Measurements from ENCODE around the gene USP17L20.
"Not testable (repeated sequence)": the region's sequence is repeated elsewhere in the genome, so short reads cannot be mapped to it uniquely, and the experiment has no call there.

USP17L20 gene, protein sequence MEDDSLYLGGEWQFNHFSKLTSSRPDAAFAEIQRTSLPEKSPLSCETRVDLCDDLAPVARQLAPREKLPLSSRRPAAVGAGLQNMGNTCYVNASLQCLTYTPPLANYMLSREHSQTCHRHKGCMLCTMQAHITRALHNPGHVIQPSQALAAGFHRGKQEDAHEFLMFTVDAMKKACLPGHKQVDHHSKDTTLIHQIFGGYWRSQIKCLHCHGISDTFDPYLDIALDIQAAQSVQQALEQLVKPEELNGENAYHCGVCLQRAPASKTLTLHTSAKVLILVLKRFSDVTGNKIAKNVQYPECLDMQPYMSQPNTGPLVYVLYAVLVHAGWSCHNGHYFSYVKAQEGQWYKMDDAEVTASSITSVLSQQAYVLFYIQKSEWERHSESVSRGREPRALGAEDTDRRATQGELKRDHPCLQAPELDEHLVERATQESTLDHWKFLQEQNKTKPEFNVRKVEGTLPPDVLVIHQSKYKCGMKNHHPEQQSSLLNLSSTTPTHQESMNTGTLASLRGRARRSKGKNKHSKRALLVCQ

DNA sequence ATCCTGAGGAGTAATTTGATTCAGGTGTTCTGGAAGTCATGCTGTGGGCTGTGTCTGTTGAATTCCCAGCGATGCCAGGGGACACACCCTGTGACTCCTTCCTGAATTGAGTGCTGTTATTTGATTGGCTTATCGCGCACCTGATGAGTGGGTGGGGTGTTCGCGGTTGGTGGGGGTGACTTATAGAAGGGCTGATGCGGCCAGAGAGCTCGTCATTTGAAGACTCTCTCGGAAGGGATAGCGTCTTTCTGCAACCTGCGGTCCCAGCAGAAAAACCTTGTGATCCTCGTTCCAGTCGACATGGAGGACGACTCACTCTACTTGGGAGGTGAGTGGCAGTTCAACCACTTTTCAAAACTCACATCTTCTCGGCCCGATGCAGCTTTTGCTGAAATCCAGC is at the start of gene USP17L20:
Gene USP17L20 (plus strand): TSS at position 301 of the 400 bp plus-strand sequence. CDS start 0 bp downstream, at position 301.
- not testable (repeated sequence) for DNase-seq

- DNase-seq, result not testable (repeated sequence)
Measured at GRCh38 chr4:9210357-9210756, 47.6 kb upstream of the USP17L20 start, which contains the start of gene USP17L10. Gene USP17L10, plus strand, starts transcription at chr4:9210657. Its CDS starts 0 bp downstream, at chr4:9210657.

DNA sequence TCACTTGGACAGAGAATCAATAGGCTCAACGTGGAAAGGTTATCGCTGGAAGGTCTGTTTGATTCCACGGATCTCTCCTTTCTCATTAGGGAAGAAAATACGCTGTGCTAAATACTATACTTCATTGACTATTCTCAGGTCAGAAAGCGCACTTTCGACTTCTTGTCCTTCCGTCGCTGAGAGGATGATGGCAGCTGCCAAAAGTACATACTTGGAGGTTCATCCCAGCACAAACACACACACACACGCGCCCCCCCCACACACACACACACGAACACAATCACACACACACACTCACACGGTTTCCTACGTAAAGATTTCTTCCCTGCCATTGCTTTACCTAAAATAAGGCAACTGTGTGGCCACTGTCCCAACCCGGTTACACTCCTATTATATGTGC is 43.2 kb upstream of the USP17L20 start:
- DNase-seq, result not testable (repeated sequence)

DNA sequence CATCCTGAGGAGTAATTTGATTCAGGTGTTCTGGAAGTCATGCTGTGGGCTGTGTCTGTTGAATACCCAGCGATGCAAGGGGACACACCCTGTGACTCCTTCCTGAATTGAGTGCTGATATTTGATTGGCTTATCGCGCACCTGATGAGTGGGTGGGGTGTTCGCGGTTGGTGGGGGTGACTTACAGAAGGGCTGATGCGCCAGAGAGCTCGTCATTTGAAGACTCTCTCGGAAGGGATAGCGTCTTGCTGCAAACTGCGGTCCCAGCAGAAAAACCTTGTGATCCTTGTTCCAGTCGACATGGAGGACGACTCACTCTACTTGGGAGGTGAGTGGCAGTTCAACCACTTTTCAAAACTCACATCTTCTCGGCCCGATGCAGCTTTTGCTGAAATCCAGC is 42.8 kb upstream of the USP17L20 start, which contains the start of gene USP17L11:
Gene USP17L11 (plus strand): TSS at position 301 of the 400 bp plus-strand sequence. CDS start 0 bp downstream, at position 301.
- not testable (repeated sequence) for DNase-seq

DNA sequence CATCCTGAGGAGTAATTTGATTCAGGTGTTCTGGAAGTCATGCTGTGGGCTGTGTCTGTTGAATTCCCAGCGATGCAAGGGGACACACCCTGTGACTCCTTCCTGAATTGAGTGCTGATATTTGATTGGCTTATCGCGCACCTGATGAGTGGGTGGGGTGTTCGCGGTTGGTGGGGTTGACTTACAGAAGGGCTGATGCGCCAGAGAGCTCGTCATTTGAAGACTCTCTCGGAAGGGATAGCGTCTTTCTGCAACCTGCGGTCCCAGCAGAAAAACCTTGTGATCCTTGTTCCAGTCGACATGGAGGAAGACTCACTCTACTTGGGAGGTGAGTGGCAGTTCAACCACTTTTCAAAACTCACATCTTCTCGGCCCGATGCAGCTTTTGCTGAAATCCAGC is 38.1 kb upstream of the USP17L20 start, which contains the start of gene USP17L12:
Gene USP17L12 (plus strand): TSS at position 301 of the 400 bp plus-strand sequence. CDS start 0 bp downstream, at position 301.
- DNase-seq, result not testable (repeated sequence)

DNA sequence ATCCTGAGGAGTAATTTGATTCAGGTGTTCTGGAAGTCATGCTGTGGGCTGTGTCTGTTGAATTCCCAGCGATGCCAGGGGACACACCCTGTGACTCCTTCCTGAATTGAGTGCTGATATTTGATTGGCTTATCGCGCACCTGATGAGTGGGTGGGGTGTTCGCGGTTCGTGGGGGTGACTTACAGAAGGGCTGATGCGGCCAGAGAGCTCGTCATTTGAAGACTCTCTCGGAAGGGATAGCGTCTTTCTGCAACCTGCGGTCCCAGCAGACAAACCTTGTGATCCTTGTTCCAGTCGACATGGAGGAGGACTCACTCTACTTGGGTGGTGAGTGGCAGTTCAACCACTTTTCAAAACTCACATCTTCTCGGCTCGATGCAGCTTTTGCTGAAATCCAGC is 33.3 kb upstream of the USP17L20 start, which contains the start of gene USP17L13:
Gene USP17L13 (plus strand): TSS at position 301 of the 400 bp plus-strand sequence. CDS start 0 bp downstream, at position 301.
- not testable (repeated sequence) for DNase-seq

GRCh38 chr4:9230249-9230648 is 27.7 kb upstream of the USP17L20 start:
- DNase-seq, result not testable (repeated sequence)

DNA sequence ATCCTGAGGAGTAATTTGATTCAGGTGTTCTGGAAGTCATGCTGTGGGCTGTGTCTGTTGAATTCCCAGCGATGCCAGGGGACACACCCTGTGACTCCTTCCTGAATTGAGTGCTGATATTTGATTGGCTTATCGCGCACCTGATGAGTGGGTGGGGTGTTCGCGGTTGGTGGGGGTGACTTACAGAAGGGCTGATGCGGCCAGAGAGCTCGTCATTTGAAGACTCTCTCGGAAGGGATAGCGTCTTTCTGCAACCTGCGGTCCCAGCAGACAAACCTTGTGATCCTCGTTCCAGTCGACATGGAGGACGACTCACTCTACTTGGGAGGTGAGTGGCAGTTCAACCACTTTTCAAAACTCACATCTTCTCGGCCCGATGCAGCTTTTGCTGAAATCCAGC is 23.8 kb upstream of the USP17L20 start, which contains the start of gene USP17L15:
Gene USP17L15 (plus strand): TSS at position 301 of the 400 bp plus-strand sequence. CDS start 0 bp downstream, at position 301.
- not testable (repeated sequence) for DNase-seq

DNA sequence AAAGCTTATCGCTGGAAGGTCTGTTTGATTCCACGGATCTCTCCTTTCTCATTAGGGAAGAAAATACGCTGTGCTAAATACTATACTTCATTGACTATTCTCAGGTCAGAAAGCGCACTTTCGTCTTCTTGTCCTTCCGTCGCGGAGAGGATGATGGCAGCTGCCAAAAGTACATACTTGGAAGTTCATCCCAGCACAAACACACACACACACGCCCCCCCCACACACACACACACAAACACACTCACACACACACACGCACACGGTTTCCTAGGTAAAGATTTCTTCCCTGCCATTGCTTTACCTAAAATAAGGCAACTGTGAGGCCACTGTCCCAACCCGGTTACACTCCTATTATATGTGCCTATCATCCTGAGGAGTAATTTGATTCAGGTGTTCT is 19.5 kb upstream of the USP17L20 start:
- DNase-seq, result not testable (repeated sequence)

DNA sequence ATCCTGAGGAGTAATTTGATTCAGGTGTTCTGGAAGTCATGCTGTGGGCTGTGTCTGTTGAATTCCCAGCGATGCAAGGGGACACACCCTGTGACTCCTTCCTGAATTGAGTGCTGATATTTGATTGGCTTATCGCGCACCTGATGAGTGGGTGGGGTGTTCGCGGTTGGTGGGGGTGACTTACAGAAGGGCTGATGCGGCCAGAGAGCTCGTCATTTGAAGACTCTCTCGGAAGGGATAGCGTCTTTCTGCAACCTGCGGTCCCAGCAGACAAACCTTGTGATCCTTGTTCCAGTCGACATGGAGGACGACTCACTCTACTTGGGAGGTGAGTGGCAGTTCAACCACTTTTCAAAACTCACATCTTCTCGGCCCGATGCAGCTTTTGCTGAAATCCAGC is 14.3 kb upstream of the USP17L20 start, which contains the start of gene USP17L17:
Gene USP17L17 (plus strand): TSS at position 301 of the 400 bp plus-strand sequence. CDS start 0 bp downstream, at position 301.
- not testable (repeated sequence) for DNase-seq

GRCh38 chr4:9247953-9248680 is 9.8 kb upstream of the USP17L20 start, which contains the start of gene USP17L18:
Gene USP17L18, plus strand, starts transcription at chr4:9248630. Its CDS starts 0 bp downstream, at chr4:9248630.
- not testable (repeated sequence) for DNase-seq

DNA sequence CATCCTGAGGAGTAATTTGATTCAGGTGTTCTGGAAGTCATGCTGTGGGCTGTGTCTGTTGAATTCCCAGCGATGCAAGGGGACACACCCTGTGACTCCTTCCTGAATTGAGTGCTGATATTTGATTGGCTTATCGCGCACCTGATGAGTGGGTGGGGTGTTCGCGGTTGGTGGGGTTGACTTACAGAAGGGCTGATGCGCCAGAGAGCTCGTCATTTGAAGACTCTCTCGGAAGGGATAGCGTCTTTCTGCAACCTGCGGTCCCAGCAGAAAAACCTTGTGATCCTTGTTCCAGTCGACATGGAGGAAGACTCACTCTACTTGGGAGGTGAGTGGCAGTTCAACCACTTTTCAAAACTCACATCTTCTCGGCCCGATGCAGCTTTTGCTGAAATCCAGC is 4.8 kb upstream of the USP17L20 start, which contains the start of gene USP17L19:
Gene USP17L19 (plus strand): TSS at position 301 of the 400 bp plus-strand sequence. CDS start 0 bp downstream, at position 301.
- not testable (repeated sequence) for DNase-seq

DNA sequence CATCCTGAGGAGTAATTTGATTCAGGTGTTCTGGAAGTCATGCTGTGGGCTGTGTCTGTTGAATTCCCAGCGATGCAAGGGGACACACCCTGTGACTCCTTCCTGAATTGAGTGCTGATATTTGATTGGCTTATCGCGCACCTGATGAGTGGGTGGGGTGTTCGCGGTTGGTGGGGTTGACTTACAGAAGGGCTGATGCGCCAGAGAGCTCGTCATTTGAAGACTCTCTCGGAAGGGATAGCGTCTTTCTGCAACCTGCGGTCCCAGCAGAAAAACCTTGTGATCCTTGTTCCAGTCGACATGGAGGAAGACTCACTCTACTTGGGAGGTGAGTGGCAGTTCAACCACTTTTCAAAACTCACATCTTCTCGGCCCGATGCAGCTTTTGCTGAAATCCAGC is 4.6 kb downstream of the USP17L20 start, which contains the start of gene USP17L21:
Gene USP17L21 (plus strand): TSS at position 301 of the 400 bp plus-strand sequence. CDS start 0 bp downstream, at position 301.
- DNase-seq, result not testable (repeated sequence)

DNA sequence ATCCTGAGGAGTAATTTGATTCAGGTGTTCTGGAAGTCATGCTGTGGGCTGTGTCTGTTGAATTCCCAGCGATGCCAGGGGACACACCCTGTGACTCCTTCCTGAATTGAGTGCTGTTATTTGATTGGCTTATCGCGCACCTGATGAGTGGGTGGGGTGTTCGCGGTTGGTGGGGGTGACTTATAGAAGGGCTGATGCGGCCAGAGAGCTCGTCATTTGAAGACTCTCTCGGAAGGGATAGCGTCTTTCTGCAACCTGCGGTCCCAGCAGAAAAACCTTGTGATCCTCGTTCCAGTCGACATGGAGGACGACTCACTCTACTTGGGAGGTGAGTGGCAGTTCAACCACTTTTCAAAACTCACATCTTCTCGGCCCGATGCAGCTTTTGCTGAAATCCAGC is 9.4 kb downstream of the USP17L20 start, which contains the start of gene USP17L22:
Gene USP17L22 (plus strand): TSS at position 301 of the 400 bp plus-strand sequence. CDS start 0 bp downstream, at position 301.
- DNase-seq, result not testable (repeated sequence)

DNA sequence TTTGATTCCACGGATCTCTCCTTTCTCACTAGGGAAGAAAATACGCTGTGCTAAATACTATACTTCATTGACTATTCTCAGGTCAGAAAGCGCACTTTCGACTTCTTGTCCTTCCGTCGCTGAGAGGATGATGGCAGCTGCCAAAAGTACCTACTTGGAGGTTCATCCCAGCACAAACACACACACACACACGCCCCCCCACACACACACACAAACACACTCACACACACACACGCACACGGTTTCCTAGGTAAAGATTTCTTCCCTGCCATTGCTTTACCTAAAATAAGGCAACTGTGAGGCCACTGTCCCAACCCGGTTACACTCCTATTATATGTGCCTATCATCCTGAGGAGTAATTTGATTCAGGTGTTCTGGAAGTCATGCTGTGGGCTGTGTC is 13.8 kb downstream of the USP17L20 start:
- not testable (repeated sequence) for DNase-seq

Measured in NCI-H1092 treated with DMSO at 0.1 percent for 48 hours (cell line).